Neuron (in vitro differentiated cells): ENCODE measurements around the gene CEACAM3.

Experiments used
- H2AFZ ChIP-seq: one replicate; pipeline ENCODE4 v1.6.1; 2013; ENCODE audit warnings: low read depth, mild to moderate bottlenecking, inconsistent platforms, low read length, moderate library complexity
- H3K27me3 ChIP-seq: one replicate; pipeline ENCODE4 v1.6.1; 2013; ENCODE audit warnings: low read length; ENCODE audit not compliant: insufficient read depth
- H3K36me3 ChIP-seq: one replicate; pipeline ENCODE4 v1.6.1; 2013; ENCODE audit warnings: low read length; ENCODE audit not compliant: insufficient read depth
- H3K4me1 ChIP-seq: one replicate; pipeline ENCODE4 v1.6.1; 2013; ENCODE audit warnings: low read length; ENCODE audit not compliant: insufficient read depth
- H3K4me3 ChIP-seq: 2 replicates; pipeline ENCODE4 v1.5.1; 2013; ENCODE audit warnings: mild to moderate bottlenecking, low read length, moderate library complexity
- H3K9me3 ChIP-seq: one replicate; pipeline ENCODE4 v1.6.1; 2013; ENCODE audit warnings: low read length

CEACAM3 gene

DNA sequence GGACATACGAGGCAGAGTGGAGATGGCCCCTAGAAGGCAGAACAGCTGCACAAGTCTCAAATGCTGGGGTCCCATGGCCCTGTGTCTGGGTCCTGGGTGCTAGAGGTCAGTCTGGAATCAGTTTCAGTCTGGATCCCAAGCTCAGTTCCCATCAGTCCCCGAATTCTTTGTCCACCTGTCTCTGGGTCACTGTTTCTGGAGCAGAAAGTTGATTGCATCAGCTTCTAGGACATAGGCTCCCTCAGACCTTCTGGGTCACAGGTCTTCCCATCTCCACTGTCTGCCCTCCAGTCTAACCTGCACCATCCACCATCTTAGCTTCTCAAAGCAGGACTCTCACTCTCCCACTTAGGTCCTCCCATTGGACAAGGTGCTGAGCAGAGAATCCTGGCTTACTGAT lies 42.8 kb downstream of the CEACAM3 start:
- Histone ChIP-seq H3K36me3 (no peaks in the 10 kb centered on the region), H3K27me3 (peaks cover 20% of the 10 kb centered on the region), H3K4me1 (no peaks in the 10 kb centered on the region), H3K9me3 (no peaks in the 10 kb centered on the region), H2AFZ (no peak overlapping the region), H3K4me3 (no peak overlapping the region)

DNA sequence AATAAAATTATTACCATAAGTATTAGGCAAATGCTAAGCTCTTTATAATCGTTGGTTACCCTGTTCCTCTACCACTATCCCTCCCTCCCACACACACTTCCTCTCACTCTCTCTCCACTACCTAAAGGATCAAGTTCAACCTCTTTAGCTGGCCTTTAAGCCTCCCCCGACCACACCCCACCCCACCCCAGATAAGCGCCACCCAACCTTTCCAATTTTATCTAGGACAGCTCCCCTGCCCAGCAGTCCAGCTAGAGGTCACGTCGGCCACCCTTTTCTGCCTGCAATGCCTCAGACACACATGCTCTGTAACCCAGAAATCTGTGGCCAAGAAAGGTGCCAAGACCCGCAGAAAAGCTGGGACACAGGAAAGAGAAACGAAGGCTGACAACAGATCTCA lies 47.0 kb downstream of the CEACAM3 start:
- no peak overlapping the region for H2AFZ ChIP-seq
- no peaks in the 10 kb centered on the region for H3K4me1 ChIP-seq
- H3K27me3 ChIP-seq, result peaks cover 11% of the 10 kb centered on the region
- no peaks in the 10 kb centered on the region for H3K36me3 ChIP-seq
- H3K4me3 ChIP-seq, result no peak overlapping the region
- no peaks in the 10 kb centered on the region for H3K9me3 ChIP-seq

GRCh38 chr19:41844601-41845000 lies 48.2 kb downstream of the CEACAM3 start, which contains the start of gene LYPD4:
LYPD4 (minus strand) TSS chr19:41844683; CDS start chr19:41839285, 5,398 bp downstream.
- no peaks in the 10 kb centered on the region for H3K9me3 ChIP-seq

GRCh38 chr19:41845001-41845050 lies 48.4 kb downstream of the CEACAM3 start, which contains the start of gene DMRTC2:
DMRTC2 (plus strand) TSS chr19:41845042; CDS start chr19:41847429, 2,387 bp downstream.
- no peaks in the 10 kb centered on the region for H3K9me3 ChIP-seq
- H3K4me1 ChIP-seq, result no peaks in the 10 kb centered on the region
- H3K4me3 ChIP-seq, result no peak within 1 kb of the TSS
- H3K27me3 ChIP-seq, result peaks cover 11% of the 10 kb centered on the region
- H3K36me3 ChIP-seq, result no peaks in the 10 kb centered on the region
- no peak within 1 kb of the TSS for H2AFZ ChIP-seq

More at GRCh38 chr19:41844601-41845000, 48.2 kb downstream of the CEACAM3 start, which contains the start of gene LYPD4:
- Histone ChIP-seq H3K4me3 (no peak within 1 kb of the TSS), H3K4me1 (no peaks in the 10 kb centered on the region), H3K36me3 (no peaks in the 10 kb centered on the region), H2AFZ (no peak within 1 kb of the TSS), H3K27me3 (peaks cover 9% of the 10 kb centered on the region)

DNA sequence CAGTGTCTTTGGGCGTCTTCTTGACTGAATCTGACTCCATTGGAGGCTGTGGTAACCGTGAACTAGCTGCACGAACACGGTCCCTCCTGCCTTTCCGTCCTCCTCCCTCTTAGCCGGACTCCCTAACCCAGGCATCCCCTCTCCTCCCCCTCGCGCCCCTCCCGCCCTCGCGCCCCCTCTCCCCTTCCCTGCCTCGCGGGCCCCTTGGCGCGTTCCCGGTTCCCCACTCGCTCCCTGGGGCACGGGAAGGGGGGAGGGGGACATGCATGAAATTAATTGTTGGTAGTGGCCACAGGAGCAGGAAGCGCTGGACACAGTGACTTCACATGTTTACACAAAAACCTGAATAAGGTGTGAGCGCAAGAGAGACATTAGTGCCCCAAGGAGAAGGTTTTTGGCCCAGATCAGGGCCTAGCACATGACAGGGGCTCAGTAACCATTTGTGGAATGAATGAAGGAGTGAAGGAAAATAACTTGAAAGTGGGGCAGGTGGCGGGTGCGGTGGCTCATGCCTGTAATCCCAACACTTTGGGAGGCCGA lies 48.7 kb downstream of the CEACAM3 start:
- peaks cover 14% of the 10 kb centered on the region for H3K27me3 ChIP-seq
- H3K4me3 ChIP-seq, result no peak overlapping the region
- H3K36me3 ChIP-seq, result no peaks in the 10 kb centered on the region

DNA sequence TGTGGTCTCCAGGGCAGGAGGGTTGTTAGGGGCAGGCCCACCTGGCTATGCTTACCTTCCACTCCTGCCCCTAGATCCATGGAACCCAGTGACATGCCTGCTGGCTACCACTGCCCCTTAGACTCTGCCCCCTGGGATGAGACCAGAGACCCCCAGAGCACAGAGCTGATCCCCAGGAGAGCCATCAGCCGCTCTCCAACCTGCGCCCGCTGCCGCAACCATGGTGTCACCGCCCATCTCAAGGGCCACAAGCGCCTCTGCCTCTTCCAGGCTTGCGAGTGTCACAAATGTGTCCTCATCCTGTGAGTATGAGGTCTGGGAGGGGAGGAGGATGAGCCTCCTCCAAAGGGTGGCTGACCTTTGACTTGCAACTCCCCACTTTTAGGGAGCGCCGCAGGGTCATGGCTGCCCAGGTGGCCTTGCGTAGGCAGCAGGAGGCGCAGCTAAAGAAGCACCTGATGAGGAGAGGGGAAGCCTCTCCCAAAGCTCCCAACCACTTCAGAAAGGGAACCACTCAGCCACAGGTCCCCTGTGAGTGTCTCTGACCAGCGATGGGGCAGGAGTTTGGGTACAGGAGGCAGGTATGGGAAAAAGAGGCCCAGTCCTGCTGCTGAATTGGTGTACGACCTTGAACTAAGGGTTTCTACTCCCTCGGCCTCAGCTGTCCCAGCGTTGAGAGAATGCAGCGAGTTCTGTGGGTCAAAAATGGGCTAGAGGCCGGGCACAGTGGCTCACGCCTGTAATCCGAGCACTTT lies 51.1 kb downstream of the CEACAM3 start:
- Histone ChIP-seq H3K27me3 (peaks cover 38% of the 10 kb centered on the region), H3K9me3 (no peaks in the 10 kb centered on the region), H3K4me1 (no peaks in the 10 kb centered on the region), H2AFZ (no peak overlapping the region), H3K36me3 (no peaks in the 10 kb centered on the region), H3K4me3 (no peak overlapping the region)

More for the DNA sequence above, 48.7 kb downstream of the CEACAM3 start:
- H3K9me3 ChIP-seq, result no peaks in the 10 kb centered on the region
- no peaks in the 10 kb centered on the region for H3K4me1 ChIP-seq
- no peak overlapping the region for H2AFZ ChIP-seq

DNA sequence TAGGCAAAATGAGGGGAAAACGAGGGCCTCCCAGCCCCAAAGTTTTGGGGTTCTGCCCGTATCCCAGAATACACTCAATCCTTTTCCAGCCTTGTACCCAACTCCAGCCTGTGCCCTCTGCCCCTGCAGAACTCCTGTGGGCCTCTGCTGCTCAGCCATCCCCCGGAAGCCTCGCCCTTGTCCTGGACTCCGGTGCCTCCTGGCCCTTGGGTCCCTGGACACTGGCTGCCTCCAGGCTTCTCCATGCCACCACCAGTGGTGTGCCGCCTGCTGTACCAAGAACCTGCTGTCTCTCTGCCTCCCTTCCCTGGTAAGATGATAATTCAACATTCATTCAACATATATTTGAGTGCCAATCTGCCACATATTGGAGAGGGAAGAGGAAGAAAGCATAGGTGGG lies 52.3 kb downstream of the CEACAM3 start:
- H3K4me3 ChIP-seq, result no peak overlapping the region
- H3K4me1 ChIP-seq, result peaks cover under 1% of the 10 kb centered on the region
- H3K36me3 ChIP-seq, result no peaks in the 10 kb centered on the region
- no peaks in the 10 kb centered on the region for H3K9me3 ChIP-seq
- H3K27me3 ChIP-seq, result peaks cover 44% of the 10 kb centered on the region
- no peak overlapping the region for H2AFZ ChIP-seq

GRCh38 chr19:41849067-41849466 lies 52.7 kb downstream of the CEACAM3 start:
- Histone ChIP-seq H3K27me3 (peaks cover 48% of the 10 kb centered on the region), H3K4me1 (peaks cover 4% of the 10 kb centered on the region), H2AFZ (no peak overlapping the region), H3K4me3 (no peak overlapping the region), H3K9me3 (no peaks in the 10 kb centered on the region), H3K36me3 (no peaks in the 10 kb centered on the region)

- Histone ChIP-seq H3K4me3 (no peak overlapping the region), H3K27me3 (peaks cover 55% of the 10 kb centered on the region), H3K36me3 (no peaks in the 10 kb centered on the region), H3K9me3 (no peaks in the 10 kb centered on the region), H3K4me1 (peaks cover 10% of the 10 kb centered on the region), H2AFZ (no peak overlapping the region)
Measured at GRCh38 chr19:41850381-41850780, 54.0 kb downstream of the CEACAM3 start.

GRCh38 chr19:41851456-41851855 lies 55.1 kb downstream of the CEACAM3 start:
- Histone ChIP-seq H3K4me1 (peaks cover 10% of the 10 kb centered on the region), H2AFZ (no peak overlapping the region), H3K4me3 (no peak overlapping the region), H3K27me3 (peaks cover 55% of the 10 kb centered on the region), H3K36me3 (no peaks in the 10 kb centered on the region), H3K9me3 (no peaks in the 10 kb centered on the region)

DNA sequence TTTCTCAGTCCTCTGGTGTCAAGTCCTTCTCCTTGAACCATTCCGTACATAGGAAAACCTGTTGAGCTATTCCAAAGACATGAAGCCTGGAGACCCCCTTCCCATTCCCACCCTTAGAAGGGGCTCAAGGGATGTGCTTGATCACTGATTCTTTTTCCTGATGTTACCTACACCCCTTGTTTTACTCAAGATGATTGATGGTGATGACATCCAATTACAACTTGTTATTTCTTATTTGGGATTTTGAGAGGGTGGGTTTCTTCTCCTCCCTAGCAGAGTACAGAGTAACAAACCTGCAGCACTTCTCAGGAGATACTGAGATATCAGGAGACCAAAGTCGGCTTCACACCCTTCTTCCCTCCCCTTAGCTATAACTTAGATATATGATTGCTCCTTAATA lies 57.0 kb downstream of the CEACAM3 start:
- H3K27me3 ChIP-seq, result peaks cover 54% of the 10 kb centered on the region
- no peaks in the 10 kb centered on the region for H3K36me3 ChIP-seq
- H3K4me3 ChIP-seq, result no peak overlapping the region
- H2AFZ ChIP-seq, result no peak overlapping the region
- no peaks in the 10 kb centered on the region for H3K9me3 ChIP-seq
- peaks cover 10% of the 10 kb centered on the region for H3K4me1 ChIP-seq

- H3K4me3 ChIP-seq, result no peak overlapping the region
- H3K36me3 ChIP-seq, result no peaks in the 10 kb centered on the region
- no peak overlapping the region for H2AFZ ChIP-seq
- no peaks in the 10 kb centered on the region for H3K9me3 ChIP-seq
- H3K27me3 ChIP-seq, result peaks cover 50% of the 10 kb centered on the region
- peaks cover 10% of the 10 kb centered on the region for H3K4me1 ChIP-seq
Measured at GRCh38 chr19:41853768-41854167, 57.4 kb downstream of the CEACAM3 start.

GRCh38 chr19:41859213-41859617 lies 62.8 kb downstream of the CEACAM3 start:
- Histone ChIP-seq H3K4me1 (peaks cover 27% of the 10 kb centered on the region), H2AFZ (peak overlapping the region; percentile 59), H3K4me3 (peak overlapping the region; percentile 40), H3K27me3 (peaks cover 6% of the 10 kb centered on the region), H3K9me3 (no peaks in the 10 kb centered on the region), H3K36me3 (peaks cover 33% of the 10 kb centered on the region)
